Stimulated activated naive CD8-positive, alpha-beta T cell treated with anti-CD3 and anti-CD28 coated beads, Interleukin-15, Interleukin-2, amounts not matched to agents 100 U/mL and 50 U/mL, for 24 hours (primary cell): ENCODE results near the gene RNF19B.

Experiments
- ATAC-seq: fragments of 150-1000 bp; cut with Tn5 transposase; one replicate; pipeline ENCODE4 v1.10.0; 2021
- DNase-seq: peaks from one replicate; pipeline ENCODE4 v3.0.0; 2021

RNF19B gene

GRCh38 chr1:32886828-32887414 is 77.7 kb downstream of the RNF19B start:
- DNase-seq (no peak), ATAC-seq (no peak)
